Measurements from ENCODE around the gene GAREM1.
"Not testable (repeated sequence)": the region's sequence is repeated elsewhere in the genome, so short reads cannot be mapped to it uniquely, and the experiment has no call there.

The GAREM1 gene

DNA sequence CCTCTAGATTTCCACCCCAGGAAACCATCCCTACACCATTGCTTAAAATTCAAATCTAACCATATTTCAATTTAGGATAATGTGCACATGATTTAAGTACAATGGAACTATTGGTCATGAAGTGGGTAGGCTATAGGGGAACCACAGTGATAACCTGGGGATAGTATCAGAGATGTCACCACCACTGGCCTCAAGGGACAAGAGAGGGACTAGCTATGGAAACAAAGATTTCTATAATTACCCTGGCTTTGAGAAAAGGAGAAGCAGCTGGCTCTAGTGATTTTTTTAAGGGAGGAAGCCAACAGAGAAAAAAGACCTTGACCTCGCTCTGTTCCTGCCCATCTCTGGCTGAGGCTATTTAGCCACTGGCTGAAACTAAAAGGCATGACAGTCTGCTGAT is 148.9 kb downstream of the GAREM1 start:
- no peak for DNase-seq

- DNase-seq: no peak
Measured at GRCh38 chr18:32319084-32319483, 151.6 kb downstream of the GAREM1 start.

- no peak for DNase-seq
Measured at GRCh38 chr18:32318581-32318980, 152.1 kb downstream of the GAREM1 start.

- DNase-seq: no peak
Measured at GRCh38 chr18:32317651-32318050, 153.0 kb downstream of the GAREM1 start.

- DNase-seq: no peak
Measured at GRCh38 chr18:32315881-32316280, 154.8 kb downstream of the GAREM1 start.

- no peak for DNase-seq
Measured at GRCh38 chr18:32310774-32311173, 159.9 kb downstream of the GAREM1 start.

DNA sequence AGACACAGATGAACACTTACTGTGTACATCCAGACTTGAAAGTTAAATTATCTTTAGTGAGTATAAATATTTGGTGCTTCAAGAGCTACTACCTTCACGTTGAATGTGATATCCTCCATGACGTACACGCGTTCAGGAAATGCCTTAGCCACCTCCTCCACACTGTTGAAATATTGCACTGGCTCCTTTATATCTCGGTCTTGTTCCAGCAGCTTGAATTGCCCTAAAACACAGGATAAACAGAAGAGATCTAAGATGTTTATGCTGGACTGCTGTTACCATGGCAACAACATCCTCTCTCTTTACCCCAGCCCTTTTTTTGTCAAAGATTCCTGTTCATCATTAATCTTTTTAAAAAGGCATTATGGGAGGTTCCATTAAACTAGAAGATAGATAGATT is 160.6 kb downstream of the GAREM1 start:
- DNase-seq: no peak

- no peak for DNase-seq
Measured at GRCh38 chr18:32308493-32309120, 162.1 kb downstream of the GAREM1 start.

DNA sequence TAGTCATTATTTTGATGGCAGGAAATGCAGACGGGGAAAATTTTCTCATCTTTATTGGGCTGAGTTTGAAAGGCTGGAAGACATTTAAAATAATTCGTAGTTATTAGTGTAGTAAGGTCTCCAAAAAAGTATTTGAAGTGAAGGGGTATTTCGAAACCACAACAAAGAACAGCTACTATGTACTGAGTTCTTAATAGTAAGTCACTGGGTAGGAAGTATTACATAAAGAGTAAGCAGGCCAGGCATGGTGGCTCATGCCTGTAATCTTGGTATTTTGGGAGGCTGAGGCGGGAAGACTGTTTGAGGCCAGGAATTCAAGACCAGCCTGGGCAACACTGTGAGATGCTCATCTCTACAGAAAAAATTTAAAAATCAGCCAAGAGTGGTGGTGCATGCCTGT is 167.3 kb downstream of the GAREM1 start:
- no peak for DNase-seq

DNA sequence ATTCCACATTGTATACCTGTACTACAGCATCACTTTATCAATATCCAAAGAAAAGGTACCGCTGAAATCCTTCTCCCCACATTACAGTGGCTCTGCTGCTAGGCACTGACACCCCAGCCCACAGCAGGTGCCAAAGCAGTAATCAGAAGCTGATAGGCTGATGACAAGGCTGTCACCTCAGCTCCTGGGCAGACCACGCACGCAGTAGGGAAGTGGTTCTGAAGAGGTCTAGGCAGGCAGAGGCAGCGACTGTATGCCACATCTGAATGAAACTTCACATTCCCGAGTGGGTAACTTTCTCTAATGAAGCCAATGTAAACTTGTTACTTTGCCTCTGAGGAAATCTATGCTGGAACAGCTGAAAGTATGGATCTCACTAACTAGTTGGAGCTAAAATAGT is 167.9 kb downstream of the GAREM1 start:
- DNase-seq: no peak

GRCh38 chr18:32301976-32302743 is 168.5 kb downstream of the GAREM1 start:
- DNase-seq: peak; percentile 21

DNA sequence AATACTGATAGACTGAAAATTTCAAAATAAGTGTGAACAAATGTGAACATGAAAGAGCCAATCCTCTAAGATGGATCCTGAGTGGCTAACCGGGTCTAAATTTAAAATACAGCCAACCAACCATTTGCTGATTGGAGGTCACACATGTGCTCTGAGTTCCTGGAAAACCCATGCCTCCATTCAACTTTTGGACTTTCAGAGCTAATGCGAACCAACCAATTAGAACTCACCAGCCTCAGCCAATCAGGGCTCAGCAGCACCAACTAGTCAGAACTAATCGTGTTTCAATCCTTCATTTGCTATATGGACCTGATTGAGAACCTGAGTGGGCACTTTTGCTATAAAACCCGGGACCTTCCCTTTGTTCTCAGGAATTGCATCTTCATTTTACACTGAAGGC is 169.3 kb downstream of the GAREM1 start:
- DNase-seq: no peak

- no peak for DNase-seq
Measured at GRCh38 chr18:32300914-32301313, 169.8 kb downstream of the GAREM1 start.

- DNase-seq: no peak
Measured at GRCh38 chr18:32299484-32299883, 171.2 kb downstream of the GAREM1 start.

DNA sequence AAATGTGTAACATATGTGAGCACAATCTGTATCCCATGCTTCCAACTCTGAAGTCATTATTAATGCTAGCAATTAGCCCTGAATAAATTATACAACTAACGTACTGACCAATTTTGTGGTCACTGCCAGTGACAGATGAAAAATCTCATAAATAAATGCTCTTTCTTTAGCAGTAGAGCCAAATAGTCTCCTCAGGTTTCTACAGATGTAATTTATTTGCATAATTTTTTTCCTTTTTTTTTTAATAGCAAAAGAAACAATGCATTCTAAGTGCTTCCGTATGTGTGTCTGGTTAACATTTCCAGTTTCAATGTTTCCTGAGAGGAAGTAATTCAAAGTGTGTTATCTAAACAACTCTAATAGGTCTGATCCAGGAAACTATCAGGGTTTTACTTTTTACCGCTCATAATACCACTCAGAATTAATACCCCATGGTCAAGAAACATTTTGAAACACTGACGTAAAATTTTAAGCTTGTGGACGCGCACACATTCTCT is 172.5 kb downstream of the GAREM1 start:
- DNase-seq: no peak

DNA sequence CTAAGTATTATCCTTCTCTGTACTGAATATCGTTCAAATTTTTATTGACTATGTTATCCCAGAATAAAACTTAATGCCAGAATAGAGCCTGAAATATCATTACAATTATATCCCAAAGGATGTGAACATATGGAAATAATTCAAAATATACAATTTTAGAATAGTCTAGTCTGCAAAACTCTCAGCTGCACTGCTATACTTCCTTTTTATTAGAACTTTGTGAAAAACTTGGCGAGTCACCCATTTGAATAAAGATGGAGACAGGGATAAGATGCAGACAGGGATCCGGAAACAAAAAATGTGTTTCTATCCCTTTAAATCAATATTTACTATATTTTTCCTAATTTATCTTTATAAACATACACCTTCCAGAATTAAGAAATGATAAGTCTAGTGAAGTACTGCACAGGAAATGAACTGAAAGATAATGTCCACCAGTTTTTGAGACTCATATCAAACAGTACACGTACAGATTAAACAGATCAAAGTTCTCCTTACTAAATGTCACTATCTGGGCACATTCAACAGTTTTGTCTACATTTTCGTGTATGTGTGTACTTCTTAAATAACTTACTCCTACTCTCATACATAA is 173.0 kb downstream of the GAREM1 start:
- no peak for DNase-seq

DNA sequence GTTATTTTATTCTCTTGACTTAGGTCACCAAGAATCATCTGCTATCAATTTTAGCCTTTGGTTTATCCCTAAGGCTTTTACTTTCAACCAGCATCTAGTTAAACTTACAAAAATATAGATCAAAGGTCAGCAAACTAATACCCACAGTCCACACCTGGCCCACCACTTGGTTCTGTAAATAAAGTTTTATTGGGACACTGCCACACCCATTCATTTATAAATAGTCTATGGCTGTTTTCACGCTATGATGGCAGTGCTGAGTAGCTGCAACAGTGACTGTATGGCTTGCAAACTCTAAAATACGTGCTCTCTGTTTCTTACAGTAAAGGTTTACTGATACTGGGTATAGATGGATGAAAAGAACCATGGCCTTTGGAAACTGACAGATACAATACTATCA is 173.8 kb downstream of the GAREM1 start:
- DNase-seq: no peak

DNA sequence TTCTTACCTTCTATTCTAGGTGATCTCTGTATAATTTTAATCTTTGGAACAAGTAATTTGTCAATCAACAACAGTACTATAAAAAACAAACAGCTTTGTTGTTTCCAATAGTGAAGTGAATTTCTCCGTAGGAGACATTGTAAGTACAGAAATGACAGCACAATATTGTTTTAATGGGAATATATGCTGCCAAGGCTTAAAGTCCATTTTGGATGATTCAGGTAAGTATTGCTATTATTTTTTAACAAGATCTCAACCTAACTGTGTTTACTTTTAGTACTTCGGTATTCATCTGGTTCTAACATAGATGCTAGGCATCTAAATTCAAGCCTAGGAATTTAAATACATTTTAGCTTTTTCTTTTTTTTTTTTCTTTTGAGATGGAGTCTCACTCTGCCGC is 175.1 kb downstream of the GAREM1 start:
- no peak for DNase-seq

GRCh38 chr18:32293107-32293506 is 177.6 kb downstream of the GAREM1 start:
- DNase-seq: no peak

- not testable (repeated sequence) for DNase-seq
Measured at GRCh38 chr18:32291623-32292022, 179.1 kb downstream of the GAREM1 start.

- DNase-seq: no peak
Measured at GRCh38 chr18:32290810-32291209, 179.9 kb downstream of the GAREM1 start.

DNA sequence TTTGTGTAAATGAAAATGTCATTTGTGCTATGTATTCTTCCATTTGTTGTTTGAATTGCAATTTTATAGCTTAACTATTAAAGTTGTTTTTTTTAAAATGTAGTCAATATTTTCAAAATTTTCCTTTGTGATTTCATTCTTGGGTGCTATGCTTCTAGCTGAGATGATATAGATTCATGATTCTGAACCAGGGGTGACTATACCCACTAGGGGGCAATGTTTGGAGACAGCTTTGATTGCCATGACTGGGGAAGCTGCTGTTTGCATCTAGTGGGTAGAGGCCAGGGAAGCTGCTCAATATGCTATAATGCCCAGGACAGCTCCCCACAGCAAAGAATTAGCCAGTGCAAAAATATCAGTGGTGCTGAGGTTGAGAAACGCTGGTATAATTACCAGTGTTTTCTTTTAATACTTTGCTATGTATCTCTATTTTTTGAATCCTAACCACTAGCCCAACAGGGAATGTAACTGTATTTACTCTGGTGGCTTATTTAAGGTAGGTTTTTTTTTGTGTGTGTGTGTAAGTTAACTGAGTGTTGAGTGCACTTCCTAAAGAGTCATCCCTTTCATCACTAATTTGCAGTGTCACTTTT is 181.1 kb downstream of the GAREM1 start:
- DNase-seq: peak; percentile 38

DNA sequence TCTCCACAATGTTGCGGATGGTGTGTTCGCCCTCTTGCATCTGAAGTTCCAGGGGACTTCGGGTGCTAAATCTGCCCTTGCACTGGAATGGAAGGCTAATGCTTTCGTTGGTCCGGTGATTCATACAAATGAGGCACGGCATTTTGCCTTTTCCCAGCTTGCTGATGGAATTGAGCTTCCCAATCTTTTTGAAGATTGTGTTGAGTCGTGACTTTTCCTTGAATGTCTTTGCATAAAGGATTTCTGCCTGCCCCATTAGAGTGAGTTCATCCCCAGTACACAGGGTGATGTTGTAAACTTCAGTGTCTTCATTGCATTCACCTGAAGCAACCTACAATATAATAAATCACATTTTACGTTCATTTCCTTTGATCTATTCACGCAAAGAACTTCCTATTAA is 182.8 kb downstream of the GAREM1 start:
- DNase-seq: no peak

- DNase-seq: no peak
Measured at GRCh38 chr18:32287249-32287648, 183.4 kb downstream of the GAREM1 start.

Data from MV-4-11 (cell line).